GM18507 (cell line): ENCODE results near the gene SERPINB11.
"Not testable (repeated sequence)": the region's sequence is repeated elsewhere in the genome, so short reads cannot be mapped to it uniquely, and the experiment has no call there.

Experiments used
- DNase-seq: peaks from one replicate; pipeline ENCODE4 v3.0.0; 2011; ENCODE audit warnings: low read depth; ENCODE audit not compliant: insufficient read length; ENCODE audit errors: extremely low spot score
- FAIRE-seq: peaks from 2 replicates; lab custom pipeline; 2011; peaks lifted over from hg19 to GRCh38; lab: Jason Lieb, UNC

The SERPINB11 gene

GRCh38 chr18:63708650-63709049, 5.9 kb downstream of the SERPINB11 start:
- no peak for FAIRE-seq
- no peak for DNase-seq

GRCh38 chr18:63725682-63726480, 23.1 kb downstream of the SERPINB11 start:
- no peak for FAIRE-seq

GRCh38 chr18:63730773-63731172, 28.0 kb downstream of the SERPINB11 start:
- FAIRE-seq: no peak

More at GRCh38 chr18:63725682-63726480, 23.1 kb downstream of the SERPINB11 start:
- no peak for DNase-seq

GRCh38 chr18:63731215-63731614, 28.5 kb downstream of the SERPINB11 start:
- FAIRE-seq: no peak
- DNase-seq: no peak

More at GRCh38 chr18:63730773-63731172, 28.0 kb downstream of the SERPINB11 start:
- no peak for DNase-seq

- DNase-seq: no peak
- FAIRE-seq: no peak
Observed at GRCh38 chr18:63736876-63737275, 34.1 kb downstream of the SERPINB11 start.

GRCh38 chr18:63741769-63742168, 39.0 kb downstream of the SERPINB11 start:
- FAIRE-seq (no peak), DNase-seq (no peak)

- FAIRE-seq (no peak), DNase-seq (no peak)
Observed at GRCh38 chr18:63747006-63747405, 44.2 kb downstream of the SERPINB11 start.

GRCh38 chr18:63749489-63749888, 46.7 kb downstream of the SERPINB11 start:
- no peak for FAIRE-seq
- DNase-seq: no peak

- DNase-seq: no peak
- no peak for FAIRE-seq
Observed at GRCh38 chr18:63752636-63753035, 49.9 kb downstream of the SERPINB11 start.

- FAIRE-seq (no peak), DNase-seq (no peak)
Observed at GRCh38 chr18:63753676-63754075, 50.9 kb downstream of the SERPINB11 start.

GRCh38 chr18:63757541-63757940, 54.8 kb downstream of the SERPINB11 start:
- FAIRE-seq: no peak

GRCh38 chr18:63758615-63759240, 56.0 kb downstream of the SERPINB11 start:
- DNase-seq (no peak), FAIRE-seq (no peak)

More at GRCh38 chr18:63757541-63757940, 54.8 kb downstream of the SERPINB11 start:
- no peak for DNase-seq

GRCh38 chr18:63759786-63760185, 57.0 kb downstream of the SERPINB11 start:
- not testable (repeated sequence) for DNase-seq

GRCh38 chr18:63762518-63762917, 59.8 kb downstream of the SERPINB11 start:
- DNase-seq (no peak), FAIRE-seq (no peak)

More at GRCh38 chr18:63759786-63760185, 57.0 kb downstream of the SERPINB11 start:
- FAIRE-seq: not testable (repeated sequence)

GRCh38 chr18:63763831-63764600, 61.3 kb downstream of the SERPINB11 start:
- FAIRE-seq: no peak
- no peak for DNase-seq

- no peak for FAIRE-seq
- DNase-seq: no peak
Observed at GRCh38 chr18:63765837-63766236, 63.1 kb downstream of the SERPINB11 start.
